ENCODE data around the gene COX7B2. TPM values are rescaled to one million over a fixed set of nuclear protein-coding genes. Genes with fewer than 3 reads are reported as not detected.

The COX7B2 gene
- total and polyA plus RNA-seq, 2 of the 4 experiments (the other 2 are of a cell fraction): not detected

- ATAC-seq (ENCODE audit: low read depth) (no peak), DNase-seq (no peak)
- Histone ChIP-seq H3K9me3 (ENCODE audit: control insufficient read depth, insufficient read depth, low read length) (no peaks in the 10 kb centered on the region), H2AFZ (replicated peaks; ENCODE audit: low read length, poor library complexity) (peak overlapping the region; percentile 18), H2BK5ac (ENCODE audit: low read depth, low read length, poor library complexity, severe bottlenecking) (no peak overlapping the region), H3K9ac (ENCODE audit: low read depth, low read length) (no peak overlapping the region), H3K79me1 (ENCODE audit: low read depth in 1 of 2, low read length in 2 of 2) (no peaks in the 10 kb centered on the region), H3K27ac (ENCODE audit: insufficient read depth, low read length) (no peak overlapping the region), H3K4me2 (ENCODE audit: low read depth, low read length) (no peak overlapping the region), H3K4me3 (ENCODE audit: insufficient read depth, low read depth, low read length) (no peak overlapping the region), H4K91ac (ENCODE audit: insufficient read depth, low read depth, low read length) (no peak overlapping the region), H2BK120ac (ENCODE audit: low read depth, low read length) (no peak overlapping the region), H3K4ac (ENCODE audit: low read depth, low read length) (no peak overlapping the region), H3K36me3 (ENCODE audit: control insufficient read depth, insufficient read depth, low read length) (no peaks in the 10 kb centered on the region), H3K56ac (ENCODE audit: extremely low read depth, insufficient read depth, low read length) (no peak overlapping the region), H4K20me1 (ENCODE audit: insufficient read depth, low read length) (no peaks in the 10 kb centered on the region; the same call in 1 of the 2 replicates), H3K4me1 (ENCODE audit: control insufficient read depth, insufficient read depth, low read length) (no peaks in the 10 kb centered on the region), H3K14ac (replicated peaks; ENCODE audit: low read depth, low read length) (no peak overlapping the region), H2BK20ac (ENCODE audit: low read depth, low read length) (no peak overlapping the region), H4K8ac (ENCODE audit: low read depth in 2 of 2, low read length in 2 of 2) (no peak overlapping the region), H2AK9ac (replicated peaks; ENCODE audit: low read depth, low read length, poor library complexity) (no peak overlapping the region), H2AK5ac (ENCODE audit: low read depth, low read length) (no peak overlapping the region), H3K23ac (ENCODE audit: low read depth, low read length) (no peak overlapping the region), H3K9me1 (ENCODE audit: insufficient read depth, low read length) (no peaks in the 10 kb centered on the region), H4K5ac (ENCODE audit: low read depth, low read length) (no peak overlapping the region), H2BK15ac (ENCODE audit: low read depth, low read length) (no peak overlapping the region), H3K18ac (ENCODE audit: low read depth, low read length) (no peak overlapping the region), H3K27me3 (ENCODE audit: control insufficient read depth, insufficient read depth, low read length) (no peaks in the 10 kb centered on the region)
- intact Hi-C loops (cut with micrococcal nuclease): no loop called here
- in situ Hi-C loops (cut with MboI; ENCODE audit: low sequenced_read_pairs): no loop called here
- dilution Hi-C loops (cut with HindIII; ENCODE audit: low sequenced_read_pairs, unreplicated experiment): no loop called here
- no peak for TF ChIP-seq MAZ (IDR thresholded peaks at IDR 0.05; ENCODE audit: borderline replicate concordance, low read depth, low read length)
- no peak for TF ChIP-seq CTCF (conservative IDR thresholded peaks at IDR 0.05; ENCODE audit: low read depth, low read length)
- CTCF ChIA-PET: no interaction called here
- POLR2A ChIA-PET (ENCODE audit: unreplicated experiment): no interaction called here
- WGBS, 2 experiments (ENCODE audit: extremely low coverage in 2 of 2, insufficient read length in 1 of 2): 40% methylated on average over 1 of the region's 2 CpGs; no CpG with 5 or more reads in 1 of the 2 experiments
- no TSS peak for BruUV-seq (replicated peaks)
Measured at GRCh38 chr4:46765465-46765864, 143.6 kb downstream of the COX7B2 start.

Measured in IMR-90 (cell line).